Endodermal cell (in vitro differentiated cells): ENCODE results near the gene YOD1. TPM values are rescaled to one million over a fixed set of nuclear protein-coding genes. Genes with fewer than 3 reads are reported as not detected.

ENCODE experiments used
- DNase-seq: peaks from one replicate; pipeline ENCODE4 v3.0.0-alpha.2; 2017
- H3K27ac ChIP-seq: 2 replicates; pipeline ENCODE4 v1.5.1; 2013; ENCODE audit warnings: mild to moderate bottlenecking, low read depth, low read length, moderate library complexity
- H3K27me3 ChIP-seq: 2 replicates; pipeline ENCODE4 v1.6.1; 2013; ENCODE audit warnings: mild to moderate bottlenecking, low read length, moderate library complexity; ENCODE audit not compliant: insufficient read depth, control insufficient read depth, poor library complexity, severe bottlenecking
- H3K36me3 ChIP-seq: 2 replicates; pipeline ENCODE4 v1.7.0; 2013; ENCODE audit warnings: mild to moderate bottlenecking, low read length, moderate library complexity; ENCODE audit not compliant: control insufficient read depth, insufficient read depth
- H3K4me1 ChIP-seq: one replicate; pipeline ENCODE4 v1.7.0; 2013; ENCODE audit warnings: low read length; ENCODE audit not compliant: control insufficient read depth, insufficient read depth
- H3K4me3 ChIP-seq: 2 replicates; pipeline ENCODE4 v1.5.1; 2013; ENCODE audit warnings: mild to moderate bottlenecking, low read length, moderate library complexity
- H3K9ac ChIP-seq: 2 replicates; pipeline ENCODE4 v1.6.1; 2013; ENCODE audit warnings: mild to moderate bottlenecking, low read length, moderate library complexity; ENCODE audit not compliant: poor library complexity, severe bottlenecking; ENCODE audit errors: extremely low read depth
- H3K9me3 ChIP-seq: 2 replicates; pipeline ENCODE4 v1.6.1; 2013; ENCODE audit warnings: mild to moderate bottlenecking, low read length, moderate library complexity; ENCODE audit not compliant: control insufficient read depth
- H3K27ac Mint-ChIP-seq: 2 replicates; pipeline ENCODE4 v1.8.0; 2020; ENCODE audit warnings: mixed read lengths
- H3K27me3 Mint-ChIP-seq: 2 replicates; pipeline ENCODE4 v1.8.0; 2021; ENCODE audit warnings: mild to moderate bottlenecking, mixed read lengths; ENCODE audit not compliant: insufficient read depth
- H3K36me3 Mint-ChIP-seq: 2 replicates; pipeline ENCODE4 v1.8.0; 2020; ENCODE audit warnings: low read depth, mixed read lengths
- H3K4me1 Mint-ChIP-seq: 2 replicates; pipeline ENCODE4 v1.8.0; 2020; ENCODE audit warnings: mixed read lengths
- H3K4me3 Mint-ChIP-seq: 2 replicates; pipeline ENCODE4 v1.8.0; 2020; ENCODE audit warnings: mild to moderate bottlenecking, moderate library complexity, mixed read lengths
- H3K9me3 Mint-ChIP-seq: 2 replicates; pipeline ENCODE4 v1.8.0; 2020; ENCODE audit warnings: mild to moderate bottlenecking, mixed read lengths
- CTCF ChIP-seq: fragments of 200-600 bp; sonication (generic); conservative IDR thresholded peaks from 2 replicates; pipeline ENCODE4 v1.5.0; 2021; ENCODE audit warnings: antibody characterized with exemption, mild to moderate bottlenecking
- WGBS, 2 experiments: methylation state at CpG; one replicate each; pipeline versions ENCODE4 v1.1.5 to v1.1.7; 2013; ENCODE audit warnings: missing lambda C conversion rate in 2 of 2, mixed read lengths in 1 of 2; ENCODE audit not compliant: insufficient coverage in 1 of 2, insufficient read length in 1 of 2; 5-methylcytosine and 5-hydroxymethylcytosine counted together
- total RNA-seq, 2 donors: library from RNA; stranded (reverse); fragmentation: NEBNext Ultra II Directional in 1 of 2; extraction: Animal tissue kit (Norgen Biotek cat#: 25700) in 1 of 2; gene quantifications; 2 replicates in 1 of 2; 3 replicates in 1 of 2; pipeline ENCODE4 v1.2.1, GENCODE V29; 2021

The YOD1 gene
- total RNA-seq, 2 donors from 2014 or later = 10.8 to 18.8 TPM

- H3K4me3 Mint-ChIP-seq = no peak overlapping the region
- Histone ChIP-seq H3K27me3 (no peaks in the 10 kb centered on the region), H3K4me1 (peaks cover 8% of the 10 kb centered on the region), H3K4me3 (no peak overlapping the region), H3K9ac (no peak overlapping the region), H3K27ac (no peak overlapping the region), H3K9me3 (no peaks in the 10 kb centered on the region), H3K36me3 (peaks cover 4% of the 10 kb centered on the region)
- peak; percentile 29 for DNase-seq
- H3K27ac Mint-ChIP-seq = no peak overlapping the region
- no peak for TF ChIP-seq CTCF
- WGBS, 2 experiments = 95 to 97% methylated on average over 8 of the region's 8 CpGs
- no peaks in the 10 kb centered on the region for H3K9me3 Mint-ChIP-seq
- H3K4me1 Mint-ChIP-seq = peaks cover 4% of the 10 kb centered on the region
- peaks cover 20% of the 10 kb centered on the region for H3K36me3 Mint-ChIP-seq
- no peaks in the 10 kb centered on the region for H3K27me3 Mint-ChIP-seq
Measured at GRCh38 chr1:207072233-207072632, 21.2 kb upstream of the YOD1 start.

- H3K27me3 Mint-ChIP-seq = no peaks in the 10 kb centered on the region
- no peak overlapping the region for H3K27ac ChIP-seq
- DNase-seq = no peak
- WGBS, 2 experiments = 92 to 98% methylated on average over 6 of the region's 6 CpGs
- TF ChIP-seq CTCF = no peak
- peaks cover 20% of the 10 kb centered on the region for H3K36me3 Mint-ChIP-seq
- H3K36me3 ChIP-seq = peaks cover 4% of the 10 kb centered on the region
- H3K27me3 ChIP-seq = no peaks in the 10 kb centered on the region
- H3K4me1 ChIP-seq = peaks cover 8% of the 10 kb centered on the region
- H3K4me1 Mint-ChIP-seq = peaks cover 4% of the 10 kb centered on the region
- H3K9me3 Mint-ChIP-seq = no peaks in the 10 kb centered on the region
- no peak overlapping the region for H3K9ac ChIP-seq
- no peak overlapping the region for H3K4me3 Mint-ChIP-seq
- no peaks in the 10 kb centered on the region for H3K9me3 ChIP-seq
- no peak overlapping the region for H3K27ac Mint-ChIP-seq
- no peak overlapping the region for H3K4me3 ChIP-seq
Measured at GRCh38 chr1:207071426-207071825, 20.4 kb upstream of the YOD1 start.

GRCh38 chr1:207070811-207071210 is 19.8 kb upstream of the YOD1 start:
- no peaks in the 10 kb centered on the region for H3K9me3 Mint-ChIP-seq
- H3K4me3 ChIP-seq = no peak overlapping the region
- no peak for DNase-seq
- no peak overlapping the region for H3K27ac ChIP-seq
- H3K27me3 Mint-ChIP-seq = no peaks in the 10 kb centered on the region
- H3K9me3 ChIP-seq = no peaks in the 10 kb centered on the region
- peaks cover 8% of the 10 kb centered on the region for H3K4me1 ChIP-seq
- no peak overlapping the region for H3K9ac ChIP-seq
- H3K4me3 Mint-ChIP-seq = no peak overlapping the region
- H3K27ac Mint-ChIP-seq = no peak overlapping the region
- H3K4me1 Mint-ChIP-seq = peaks cover 1% of the 10 kb centered on the region
- peaks cover 20% of the 10 kb centered on the region for H3K36me3 Mint-ChIP-seq
- no peak for TF ChIP-seq CTCF
- peaks cover 4% of the 10 kb centered on the region for H3K36me3 ChIP-seq
- 88 to 100% methylated on average over 2 to 4 of the region's 4 CpGs for WGBS, 2 experiments
- no peaks in the 10 kb centered on the region for H3K27me3 ChIP-seq
